ENCODE results near the gene FAM136A. TPM values are rescaled to one million over a fixed set of nuclear protein-coding genes. Genes with fewer than 3 reads are reported as not detected.

FAM136A gene
- total RNA-seq = 28.6 and 35.3 TPM in 2 replicates

DNA sequence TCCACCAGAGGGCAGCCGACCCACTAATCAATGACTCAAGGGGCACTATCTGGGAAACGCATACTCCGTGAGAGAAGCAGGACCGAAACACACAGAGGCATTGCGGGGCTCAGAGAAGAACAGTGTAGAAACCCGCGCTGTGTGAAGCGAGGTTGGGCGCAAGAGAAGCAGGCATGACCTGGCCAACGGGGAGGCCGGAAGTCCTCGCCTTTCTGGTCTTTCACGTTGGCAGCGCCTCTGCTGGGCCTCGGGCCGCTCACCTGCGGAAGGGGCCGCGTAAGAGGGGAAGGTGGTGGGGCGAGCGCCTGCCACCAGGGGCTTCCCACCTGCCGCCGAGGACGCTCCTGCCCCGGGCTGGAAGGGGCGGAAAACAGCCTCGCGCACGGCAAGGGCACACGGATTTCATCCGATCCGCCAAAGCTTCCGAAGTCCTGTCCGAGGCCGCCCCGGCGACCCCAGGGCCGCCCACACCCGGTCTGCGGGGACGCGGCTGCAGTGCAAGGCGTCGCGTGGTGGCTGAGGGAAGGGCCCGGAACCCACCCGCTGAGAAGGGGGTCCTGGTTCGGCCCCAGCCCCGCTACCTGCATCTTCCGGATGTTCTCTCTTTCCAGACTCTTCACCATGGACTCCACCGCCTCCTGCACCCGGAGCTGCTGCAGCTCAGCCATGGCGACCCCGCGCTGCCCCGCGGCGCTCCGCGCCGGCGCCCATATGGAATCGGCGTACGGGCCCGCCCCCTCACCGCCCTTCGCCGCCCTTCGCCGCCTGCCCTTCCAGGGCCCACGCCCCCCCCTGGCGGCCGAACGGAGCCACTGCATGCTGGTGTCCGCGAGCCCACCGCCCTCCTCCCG lies at the start of gene FAM136A:
TSS of gene FAM136A (minus strand) at position 724 of the 851 bp plus-strand sequence. CDS start at position 668, 56 bp downstream.

DNA sequence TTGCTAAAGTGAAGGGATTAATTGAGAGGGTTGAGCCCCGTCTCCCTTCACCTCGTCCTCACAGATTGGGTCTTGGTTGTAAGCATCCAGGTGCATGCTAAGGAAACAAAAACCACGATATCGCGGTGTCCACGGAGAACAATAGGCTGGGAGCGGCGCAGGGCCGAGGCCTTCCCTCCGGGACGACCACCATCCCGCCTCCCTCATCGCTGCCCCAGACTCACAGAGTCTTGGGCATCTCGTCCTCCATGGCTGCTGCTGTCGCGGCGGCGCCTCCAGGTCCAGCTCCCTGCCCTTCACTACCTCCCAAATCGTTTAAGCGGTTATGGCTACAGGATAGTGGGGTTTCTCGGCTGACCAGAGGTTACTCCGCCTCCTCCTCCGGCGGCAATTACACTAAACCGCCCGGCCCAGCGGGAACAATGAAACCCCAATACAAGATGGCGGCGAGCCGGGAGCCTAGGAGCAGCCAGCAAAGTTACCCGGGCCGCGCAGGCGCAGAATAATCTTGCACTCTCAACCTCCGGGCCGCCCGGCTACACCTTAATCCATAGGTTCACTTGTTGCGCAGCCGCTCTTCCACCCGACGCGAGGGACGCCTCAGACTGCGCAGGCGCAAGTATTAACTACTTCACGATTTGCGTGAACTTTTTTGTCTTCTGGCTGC lies 53.6 kb downstream of the FAM136A start, which contains the start of gene TIA1:
TSS of gene TIA1 (minus strand) at position 448 of the 667 bp plus-strand sequence. CDS start at position 250, 198 bp downstream.

Other genes starting within 250 kb of the FAM136A start
- gene PCBP1, start 214.6 kb downstream of the FAM136A start, total RNA-seq = 87.3 and 107 TPM in 2 replicates
- 2.3 and 6.5 TPM in 2 replicates for gene C2orf42, start 111.0 kb downstream of the FAM136A start, total RNA-seq
- 23.9 and 29.3 TPM in 2 replicates for gene TIA1, start 53.4 kb downstream of the FAM136A start, total RNA-seq
- gene PCYOX1, start 43.9 kb downstream of the FAM136A start, total RNA-seq = 35.1 and 40.1 TPM in 2 replicates
- gene SNRPG, start 8.3 kb downstream of the FAM136A start, total RNA-seq = 206 and 269 TPM in 2 replicates

Data from airway epithelial cell (primary cell).